HFFc6 (cell line): ENCODE data around the gene RBM39. TPM values are rescaled to one million over a fixed set of nuclear protein-coding genes. Genes with fewer than 3 reads are reported as not detected.
"Not testable (repeated sequence)": the region's sequence is repeated elsewhere in the genome, so short reads cannot be mapped to it uniquely, and the experiment has no call there.

Experiments
- DNase-seq: peaks from one replicate; pipeline ENCODE4 v3.0.0-alpha.2; 2018
- H3K27ac Mint-ChIP-seq: 2 replicates; pipeline ENCODE4 v1.8.0; 2020; ENCODE audit warnings: mild to moderate bottlenecking, mixed read lengths
- H3K27me3 Mint-ChIP-seq: 2 replicates; pipeline ENCODE4 v1.8.0; 2021; ENCODE audit warnings: mild to moderate bottlenecking, moderate library complexity, mixed read lengths; ENCODE audit not compliant: insufficient read depth
- H3K36me3 Mint-ChIP-seq: 2 replicates; pipeline ENCODE4 v1.8.0; 2021; ENCODE audit warnings: low read depth, mixed read lengths
- H3K4me1 Mint-ChIP-seq: 2 replicates; pipeline ENCODE4 v1.8.0; 2020; ENCODE audit warnings: low read depth, mixed read lengths
- H3K4me3 Mint-ChIP-seq: 2 replicates; pipeline ENCODE4 v1.8.0; 2020; ENCODE audit warnings: mild to moderate bottlenecking, moderate library complexity, mixed read lengths
- H3K9me3 Mint-ChIP-seq: 2 replicates; pipeline ENCODE4 v1.8.0; 2020; ENCODE audit warnings: mild to moderate bottlenecking, mixed read lengths
- total RNA-seq, 6 experiments: library from RNA; stranded (reverse); fragmentation: NEBNext Ultra II Directional; extraction: Animal tissue kit (Norgen Biotek cat#: 25700); gene quantifications; 2 replicates in 1 of 6; 3 replicates in 5 of 6; pipeline ENCODE4 v1.2.3, GENCODE V29; 2021
- TF ChIP-seq, protein P1 (sequence below): fragments of 200-600 bp; sonication (generic); IDR thresholded peaks from 2 replicates; pipeline ENCODE4 v1.5.0; 2021; ENCODE audit warnings: antibody characterized with exemption, mild to moderate bottlenecking

RBM39 gene
- total RNA-seq, 6 experiments from 2014 or later, result 162 to 198 (median 185) TPM

DNA sequence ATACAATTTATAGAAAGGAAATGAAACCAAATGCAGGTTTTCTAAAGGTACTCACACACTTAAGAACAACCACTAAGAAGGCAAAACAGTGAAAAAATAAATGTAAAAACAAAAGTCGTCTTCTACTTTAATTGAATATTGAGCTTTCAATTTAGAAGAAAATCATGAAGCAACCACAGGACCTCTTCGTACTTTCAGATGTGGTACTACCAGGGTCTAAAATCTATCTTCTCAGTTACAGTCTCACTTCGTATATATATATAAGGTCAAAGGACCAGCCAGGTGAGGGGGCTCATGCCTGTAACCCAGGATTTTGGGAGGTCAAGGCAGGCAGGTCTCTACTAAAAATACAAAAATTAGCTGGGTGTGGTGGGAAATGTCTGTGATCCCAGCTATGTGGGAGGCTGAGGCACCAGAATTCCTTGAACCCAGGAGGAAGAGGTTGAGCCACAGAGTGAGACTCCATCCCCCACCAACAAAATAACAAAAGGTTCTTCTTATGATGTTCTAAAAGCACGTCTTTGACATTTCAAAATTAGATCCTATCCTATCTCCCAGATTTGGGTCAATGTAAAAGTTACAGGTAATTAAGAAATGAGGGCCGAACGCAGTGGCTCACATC lies 30.4 kb downstream of the RBM39 start:
- Mint-ChIP-seq H3K9me3 (no peaks in the 10 kb centered on the region), H3K27ac (peak overlapping the region; percentile 38)
- TF ChIP-seq, protein P1, sequence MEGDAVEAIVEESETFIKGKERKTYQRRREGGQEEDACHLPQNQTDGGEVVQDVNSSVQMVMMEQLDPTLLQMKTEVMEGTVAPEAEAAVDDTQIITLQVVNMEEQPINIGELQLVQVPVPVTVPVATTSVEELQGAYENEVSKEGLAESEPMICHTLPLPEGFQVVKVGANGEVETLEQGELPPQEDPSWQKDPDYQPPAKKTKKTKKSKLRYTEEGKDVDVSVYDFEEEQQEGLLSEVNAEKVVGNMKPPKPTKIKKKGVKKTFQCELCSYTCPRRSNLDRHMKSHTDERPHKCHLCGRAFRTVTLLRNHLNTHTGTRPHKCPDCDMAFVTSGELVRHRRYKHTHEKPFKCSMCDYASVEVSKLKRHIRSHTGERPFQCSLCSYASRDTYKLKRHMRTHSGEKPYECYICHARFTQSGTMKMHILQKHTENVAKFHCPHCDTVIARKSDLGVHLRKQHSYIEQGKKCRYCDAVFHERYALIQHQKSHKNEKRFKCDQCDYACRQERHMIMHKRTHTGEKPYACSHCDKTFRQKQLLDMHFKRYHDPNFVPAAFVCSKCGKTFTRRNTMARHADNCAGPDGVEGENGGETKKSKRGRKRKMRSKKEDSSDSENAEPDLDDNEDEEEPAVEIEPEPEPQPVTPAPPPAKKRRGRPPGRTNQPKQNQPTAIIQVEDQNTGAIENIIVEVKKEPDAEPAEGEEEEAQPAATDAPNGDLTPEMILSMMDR, result no peak

DNA sequence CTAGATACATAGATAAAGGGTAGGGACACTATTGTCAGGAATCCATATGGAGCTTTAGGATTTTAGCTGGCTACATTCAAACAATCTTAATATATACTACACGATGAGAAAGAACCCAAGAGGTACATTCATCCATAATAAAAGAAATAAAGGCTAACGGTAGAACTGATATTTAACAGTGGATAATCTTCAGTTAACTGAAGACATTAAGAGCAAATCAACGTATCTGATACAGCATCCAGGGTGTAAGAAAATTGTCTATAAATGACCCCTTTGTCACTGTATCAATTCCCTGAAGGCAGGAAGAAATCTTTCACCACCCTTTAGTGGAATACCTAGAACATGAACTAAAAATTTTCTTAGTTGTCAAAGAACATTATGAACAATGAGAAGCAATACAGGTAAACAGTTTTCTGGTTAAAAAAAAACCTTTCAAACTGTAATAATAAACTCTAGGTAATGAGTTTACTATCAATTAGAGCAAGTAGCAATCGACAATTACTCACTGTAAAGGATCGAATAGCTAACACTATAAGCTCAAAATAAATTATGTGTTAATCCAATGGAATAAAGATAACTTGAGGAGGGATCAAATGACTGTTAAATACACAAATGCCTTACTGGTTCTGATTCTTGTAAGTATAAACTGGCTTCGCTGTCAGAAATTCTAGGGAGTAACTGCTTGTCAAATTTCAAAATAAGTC lies 31.0 kb downstream of the RBM39 start:
- peaks cover 54% of the 10 kb centered on the region for H3K36me3 Mint-ChIP-seq
- H3K4me1 Mint-ChIP-seq, result peaks cover 36% of the 10 kb centered on the region
- H3K9me3 Mint-ChIP-seq, result no peaks in the 10 kb centered on the region
- TF ChIP-seq, protein P1, result no peak
- peak overlapping the region; percentile 38 for H3K27ac Mint-ChIP-seq
- H3K27me3 Mint-ChIP-seq, result peaks cover 5% of the 10 kb centered on the region
- DNase-seq, result no peak
- H3K4me3 Mint-ChIP-seq, result no peak overlapping the region

More for the DNA sequence above, 30.4 kb downstream of the RBM39 start:
- DNase-seq, result no peak
- peaks cover 34% of the 10 kb centered on the region for H3K4me1 Mint-ChIP-seq
- peaks cover 7% of the 10 kb centered on the region for H3K27me3 Mint-ChIP-seq
- H3K4me3 Mint-ChIP-seq, result no peak overlapping the region
- peaks cover 56% of the 10 kb centered on the region for H3K36me3 Mint-ChIP-seq

DNA sequence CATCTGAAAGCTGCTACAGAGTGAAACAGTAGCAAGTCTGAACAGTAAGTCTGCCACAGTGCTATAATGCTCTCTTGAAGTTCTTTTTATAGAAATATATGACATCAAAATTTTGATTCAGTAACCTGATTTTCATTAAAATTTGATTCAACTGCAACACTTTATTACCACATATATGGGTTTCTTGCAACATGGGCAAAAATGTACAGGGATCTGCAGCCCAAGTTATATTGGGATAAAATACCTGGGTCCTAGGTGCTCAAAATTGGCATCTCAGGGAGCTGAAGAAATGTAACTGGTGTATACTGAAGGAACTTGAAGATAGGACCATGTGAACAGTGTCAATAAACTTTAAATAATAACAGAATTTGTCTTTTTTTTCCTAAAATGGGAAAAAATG lies 32.0 kb downstream of the RBM39 start:
- no peak for DNase-seq
- Mint-ChIP-seq H3K27ac (peak overlapping the region; percentile 12; the same call in 1 of the 2 replicates), H3K36me3 (peaks cover 56% of the 10 kb centered on the region), H3K4me3 (no peak overlapping the region), H3K4me1 (peaks cover 46% of the 10 kb centered on the region), H3K27me3 (peaks cover 9% of the 10 kb centered on the region), H3K9me3 (no peaks in the 10 kb centered on the region)
- TF ChIP-seq, protein P1, result no peak

DNA sequence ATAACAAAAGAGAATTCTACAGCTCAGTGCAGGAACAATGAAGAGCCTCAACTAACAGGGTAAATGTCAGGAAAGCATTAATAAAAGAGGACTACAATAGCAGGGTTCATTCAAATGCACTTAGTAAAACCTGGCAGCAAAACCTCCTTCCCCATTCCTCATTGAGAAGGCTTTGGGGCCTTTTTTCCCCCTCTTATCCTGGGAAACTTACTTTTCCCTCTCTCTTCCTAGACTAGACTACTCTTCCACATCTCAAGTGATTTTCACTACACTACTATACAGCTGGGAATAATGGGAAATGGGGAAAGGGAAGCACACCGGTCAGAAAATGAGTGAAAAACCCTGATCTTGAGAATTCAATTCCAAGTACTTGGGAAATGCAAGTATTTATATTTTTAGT lies 32.8 kb downstream of the RBM39 start:
- Mint-ChIP-seq H3K4me3 (no peak overlapping the region), H3K27me3 (peaks cover 9% of the 10 kb centered on the region), H3K4me1 (peaks cover 54% of the 10 kb centered on the region), H3K9me3 (no peaks in the 10 kb centered on the region), H3K36me3 (peaks cover 60% of the 10 kb centered on the region), H3K27ac (peak overlapping the region; percentile 79)
- DNase-seq, result no peak
- TF ChIP-seq, protein P1, result no peak

DNA sequence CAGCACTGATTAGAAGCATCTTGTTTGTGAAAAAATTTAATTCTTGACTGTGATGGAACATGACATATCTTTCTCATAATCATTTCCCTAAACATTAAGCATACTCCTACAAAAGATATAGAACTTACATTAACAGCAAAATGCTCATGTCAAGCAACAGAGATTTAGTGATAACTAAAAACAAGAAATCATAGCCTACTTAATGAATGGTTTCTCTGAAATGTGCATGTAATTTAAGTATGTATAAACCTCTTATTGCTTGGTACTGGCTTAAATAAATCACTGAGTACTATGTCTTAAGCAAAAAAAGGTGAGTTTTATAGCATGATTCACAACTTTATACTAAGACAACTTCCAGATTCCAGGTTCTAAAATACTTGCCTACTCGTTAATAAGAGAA lies 33.6 kb downstream of the RBM39 start:
- H3K4me1 Mint-ChIP-seq, result peaks cover 62% of the 10 kb centered on the region
- no peak overlapping the region for H3K4me3 Mint-ChIP-seq
- peaks cover 62% of the 10 kb centered on the region for H3K36me3 Mint-ChIP-seq
- DNase-seq, result no peak
- H3K27me3 Mint-ChIP-seq, result peaks cover 9% of the 10 kb centered on the region
- peak overlapping the region; percentile 79; the same call in 1 of the 2 replicates for H3K27ac Mint-ChIP-seq
- TF ChIP-seq, protein P1, result no peak
- H3K9me3 Mint-ChIP-seq, result no peaks in the 10 kb centered on the region

DNA sequence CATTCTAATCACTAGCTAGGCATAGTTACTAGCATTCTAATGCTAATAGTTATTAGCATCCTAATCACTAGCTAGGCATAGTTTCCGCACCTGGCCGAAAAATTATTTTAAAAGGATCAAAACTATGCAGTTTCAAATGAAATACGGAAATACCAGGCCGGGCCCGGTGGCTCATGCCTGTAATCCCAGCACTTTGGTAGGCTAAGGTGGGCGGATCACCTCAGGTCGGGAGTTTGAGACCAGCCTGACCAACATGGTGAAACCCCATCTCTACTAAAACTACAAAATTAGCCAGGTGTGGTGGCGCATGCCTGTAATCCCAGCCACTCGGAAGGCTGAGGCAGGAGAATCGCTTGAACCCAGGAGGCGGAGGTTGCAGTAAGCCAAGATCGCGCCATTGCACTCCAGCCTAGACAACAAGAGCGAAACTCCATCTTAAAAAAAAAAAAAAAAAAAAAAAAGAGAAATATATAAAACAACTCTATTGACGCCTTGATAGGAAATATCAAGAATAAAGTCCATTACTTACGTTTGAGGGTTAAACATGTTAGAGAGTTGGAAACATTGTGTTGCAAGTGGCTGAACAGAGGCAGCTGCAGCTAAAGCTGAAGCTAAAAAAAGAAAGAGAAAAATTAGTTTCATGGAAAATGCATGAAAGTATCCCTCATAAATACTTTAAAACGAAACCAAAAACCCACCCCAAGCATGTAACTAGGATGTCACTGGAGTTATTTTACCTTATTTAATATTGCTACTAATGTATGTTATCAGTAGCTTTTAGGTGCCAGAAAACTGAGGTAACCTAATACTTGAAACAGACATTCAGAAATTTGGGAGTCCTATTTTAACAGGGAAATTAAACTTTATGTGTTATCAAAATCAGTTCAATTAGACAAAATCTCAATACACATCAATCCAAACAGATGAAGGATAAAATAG lies 35.2 kb downstream of the RBM39 start:
- H3K4me1 Mint-ChIP-seq, result peaks cover 71% of the 10 kb centered on the region
- peaks cover 15% of the 10 kb centered on the region for H3K27me3 Mint-ChIP-seq
- H3K36me3 Mint-ChIP-seq, result peaks cover 69% of the 10 kb centered on the region
- DNase-seq, H3K9me3 Mint-ChIP-seq, H3K4me3 Mint-ChIP-seq: not testable (repeated sequence)
- H3K27ac Mint-ChIP-seq, result peak overlapping the region; percentile 25; the same call in 1 of the 2 replicates

DNA sequence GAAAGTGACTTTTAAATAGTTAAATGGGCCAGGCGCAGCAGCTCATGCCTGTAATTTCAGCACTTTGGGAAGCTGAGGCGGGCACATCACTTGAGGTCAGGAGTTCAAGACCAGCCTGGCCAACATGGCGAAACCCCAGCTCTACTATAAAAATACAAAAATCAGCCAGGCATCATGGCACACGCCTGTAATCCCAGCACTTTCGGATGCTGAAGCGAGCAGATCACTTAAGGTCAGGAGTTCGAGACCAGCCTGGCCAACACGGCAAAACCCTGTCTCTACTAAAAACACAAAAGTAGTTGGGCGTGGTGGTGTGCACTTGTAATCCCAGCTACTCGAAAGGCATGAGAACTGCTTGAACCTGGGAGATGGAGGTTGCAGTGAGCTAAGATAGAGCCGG lies 36.2 kb downstream of the RBM39 start:
- Mint-ChIP-seq H3K36me3 (peaks cover 64% of the 10 kb centered on the region), H3K27ac (peak overlapping the region; percentile 67), H3K27me3 (peaks cover 19% of the 10 kb centered on the region), H3K4me1 (peaks cover 67% of the 10 kb centered on the region), H3K4me3 (peak overlapping the region; percentile 17; the same call in 1 of the 2 replicates)
- DNase-seq, H3K9me3 Mint-ChIP-seq: not testable (repeated sequence)
